Hematopoietic multipotent progenitor cell treated with erythropoietin and hydrocortisone succinate and interleukin-3 and kit ligand, for 6 days (in vitro differentiated cells): ENCODE data around the gene PXN.

ENCODE experiments used
- DNase-seq: peaks from one replicate; pipeline ENCODE4 v3.0.0-alpha.2; 2015

Gene PXN

DNA sequence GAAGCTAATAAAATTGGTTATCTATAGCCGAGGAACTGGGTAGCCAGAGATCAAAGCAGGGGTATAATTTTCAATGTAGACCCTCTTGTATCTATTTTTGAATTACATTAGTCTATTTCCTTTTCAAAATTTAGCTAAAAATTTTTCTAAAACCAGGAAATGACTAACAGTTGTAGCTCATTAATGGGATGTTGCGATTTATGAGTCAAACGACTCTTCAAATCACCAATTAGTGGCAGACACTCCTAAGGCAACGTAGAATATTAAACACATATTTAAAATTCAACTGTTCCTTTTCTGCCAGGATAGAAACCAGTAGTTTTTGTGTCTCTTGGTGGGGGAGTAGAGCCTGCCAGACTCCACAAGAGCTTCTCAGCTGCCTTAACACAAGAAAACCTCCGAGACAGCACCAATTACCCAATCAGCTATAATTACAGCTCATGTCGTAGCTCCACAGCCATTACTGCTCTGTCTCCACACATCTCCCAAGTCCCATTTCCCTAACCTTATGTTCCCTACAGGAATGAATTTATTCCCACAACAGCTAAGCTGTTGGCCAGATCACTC is 97.9 kb downstream of the PXN start:
- no peak for DNase-seq

DNA sequence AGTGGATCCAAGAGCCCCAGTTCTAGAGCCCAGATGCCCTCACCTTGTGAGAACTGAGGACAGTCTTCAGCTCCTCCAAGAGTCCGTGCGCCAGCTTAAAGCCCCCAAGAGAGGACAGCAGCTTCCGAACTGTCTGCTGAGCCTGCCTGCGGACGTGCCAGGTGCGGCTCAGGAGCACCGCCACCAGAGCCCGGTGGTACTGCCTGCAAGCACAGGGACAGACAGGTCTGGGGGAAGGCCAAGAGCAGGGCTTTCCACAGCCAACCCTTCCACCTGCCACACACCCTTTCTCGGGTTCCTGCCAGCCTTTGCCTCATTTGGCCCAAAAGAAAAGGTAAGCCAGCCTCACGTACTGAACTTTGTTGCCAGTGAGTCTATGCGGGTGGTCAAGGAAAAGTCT is 101.2 kb downstream of the PXN start:
- no peak for DNase-seq

DNA sequence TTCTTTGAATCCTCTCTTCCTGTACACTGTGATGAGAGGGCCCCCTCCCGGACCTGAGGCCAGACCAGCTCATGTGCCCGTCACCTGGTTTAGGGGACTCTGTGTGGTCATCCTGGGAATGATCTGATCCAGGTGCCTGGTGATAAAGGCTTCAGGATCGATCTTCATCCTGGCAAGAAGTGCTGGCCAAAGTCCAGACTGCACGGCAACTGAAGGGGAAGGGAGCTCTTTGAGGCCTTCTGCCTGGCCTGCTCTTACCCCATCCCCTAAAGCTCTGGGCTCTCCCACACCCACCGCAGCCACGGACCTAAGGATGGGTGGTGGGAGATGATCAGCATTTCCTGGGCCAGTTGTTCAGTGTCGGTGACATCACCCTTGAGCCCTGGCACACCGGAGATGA is 102.8 kb downstream of the PXN start:
- DNase-seq, result no peak

DNA sequence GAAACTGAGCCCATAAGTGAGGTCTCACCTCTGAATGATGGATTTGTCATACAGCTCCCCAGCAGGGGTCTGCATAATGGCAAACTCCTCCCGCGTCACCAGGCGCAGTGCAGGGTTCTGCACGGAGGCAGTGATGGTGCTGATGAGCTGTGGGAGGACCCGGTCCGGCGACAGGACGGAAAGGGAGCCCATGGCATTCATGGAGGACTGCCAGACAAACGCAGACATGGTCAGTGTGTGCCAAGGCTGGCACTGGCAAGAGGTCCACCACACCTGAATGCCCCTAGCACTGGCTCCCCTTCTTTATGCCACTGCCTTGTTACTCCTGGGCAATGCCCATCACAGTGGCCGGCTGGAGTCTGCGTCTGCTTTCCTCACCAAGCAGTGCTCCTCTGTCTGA is 103.7 kb downstream of the PXN start:
- DNase-seq, result no peak
